Activated effector memory CD4-positive, alpha-beta T cell treated with anti-CD3 and anti-CD28 coated beads, Interleukin-2, amount 50 U/mL, for 16 hours (primary cell): ENCODE data around the gene APC2.
"Not testable (repeated sequence)": the region's sequence is repeated elsewhere in the genome, so short reads cannot be mapped to it uniquely, and the experiment has no call there.

Experiments used
- DNase-seq: peaks from one replicate; pipeline ENCODE4 v3.0.0-alpha.2; 2020

The APC2 gene

GRCh38 chr19:1417145-1417544 is 32.8 kb upstream of the APC2 start:
- no peak for DNase-seq

GRCh38 chr19:1417681-1418495 is 32.0 kb upstream of the APC2 start:
- no peak for DNase-seq

- DNase-seq: no peak
Observed at GRCh38 chr19:1418496-1418775, 31.5 kb upstream of the APC2 start.

GRCh38 chr19:1418951-1419738 is 30.8 kb upstream of the APC2 start:
- no peak for DNase-seq

DNA sequence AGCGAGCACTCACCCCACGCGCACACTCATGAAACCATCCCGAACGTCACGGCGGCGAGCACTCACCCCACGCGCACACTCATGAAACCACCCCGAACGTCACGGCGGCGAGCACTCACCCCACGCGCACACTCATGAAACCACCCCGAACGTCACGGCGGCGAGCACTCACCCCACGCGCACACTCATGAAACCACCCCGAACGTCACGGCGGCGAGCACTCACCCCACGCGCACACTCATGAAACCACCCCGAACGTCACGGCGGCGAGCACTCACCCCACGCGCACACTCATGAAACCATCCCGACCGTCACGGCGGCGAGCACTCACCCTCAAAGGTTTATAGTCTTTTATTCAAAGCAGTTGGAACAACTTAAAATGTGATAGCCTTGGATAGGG is 29.8 kb upstream of the APC2 start:
- not testable (repeated sequence) for DNase-seq

- no peak for DNase-seq
Observed at GRCh38 chr19:1420590-1420989, 29.3 kb upstream of the APC2 start.

GRCh38 chr19:1421218-1421957 is 28.5 kb upstream of the APC2 start:
- no peak for DNase-seq

DNA sequence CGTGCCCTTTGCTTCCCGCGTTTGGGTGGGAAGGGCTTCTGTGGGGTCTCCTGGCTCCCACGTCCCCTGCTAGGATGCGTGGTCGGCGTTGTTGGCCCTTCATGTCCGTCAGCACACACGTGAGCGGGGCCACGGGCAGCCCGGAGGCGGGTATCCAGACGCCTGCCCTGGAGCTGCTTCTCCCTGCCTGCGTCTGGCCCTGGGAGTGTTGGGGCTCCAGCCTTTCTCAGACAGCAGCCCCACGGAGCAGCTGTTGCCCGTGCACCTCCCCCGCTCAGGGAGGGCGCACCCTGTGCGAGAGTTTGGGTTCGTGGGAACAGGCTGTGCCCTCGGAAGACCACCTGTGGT is 28.0 kb upstream of the APC2 start:
- no peak for DNase-seq

DNA sequence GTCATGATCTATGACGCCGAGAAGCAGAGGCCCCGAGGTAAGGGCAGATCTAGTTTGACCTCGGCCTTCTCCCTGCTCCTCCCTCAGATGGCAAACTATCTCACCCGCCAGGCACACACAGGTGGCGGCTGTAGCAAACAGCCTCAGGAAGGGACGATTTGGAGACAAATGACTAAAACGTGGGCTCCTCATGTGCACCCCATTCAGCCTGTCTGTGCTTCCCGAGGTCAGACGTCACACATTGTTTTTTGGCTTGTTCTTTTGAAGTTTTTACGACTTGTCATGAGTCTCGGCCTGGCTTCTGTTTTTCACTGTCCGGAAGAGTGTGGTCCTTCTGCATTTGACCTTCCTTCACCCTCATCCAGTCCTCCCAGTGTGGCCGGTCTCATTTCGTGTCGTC is 27.6 kb upstream of the APC2 start:
- DNase-seq: no peak

- no peak for DNase-seq
Observed at GRCh38 chr19:1422943-1423342, 27.0 kb upstream of the APC2 start.

- no peak for DNase-seq
Observed at GRCh38 chr19:1423436-1424191, 26.3 kb upstream of the APC2 start.

DNA sequence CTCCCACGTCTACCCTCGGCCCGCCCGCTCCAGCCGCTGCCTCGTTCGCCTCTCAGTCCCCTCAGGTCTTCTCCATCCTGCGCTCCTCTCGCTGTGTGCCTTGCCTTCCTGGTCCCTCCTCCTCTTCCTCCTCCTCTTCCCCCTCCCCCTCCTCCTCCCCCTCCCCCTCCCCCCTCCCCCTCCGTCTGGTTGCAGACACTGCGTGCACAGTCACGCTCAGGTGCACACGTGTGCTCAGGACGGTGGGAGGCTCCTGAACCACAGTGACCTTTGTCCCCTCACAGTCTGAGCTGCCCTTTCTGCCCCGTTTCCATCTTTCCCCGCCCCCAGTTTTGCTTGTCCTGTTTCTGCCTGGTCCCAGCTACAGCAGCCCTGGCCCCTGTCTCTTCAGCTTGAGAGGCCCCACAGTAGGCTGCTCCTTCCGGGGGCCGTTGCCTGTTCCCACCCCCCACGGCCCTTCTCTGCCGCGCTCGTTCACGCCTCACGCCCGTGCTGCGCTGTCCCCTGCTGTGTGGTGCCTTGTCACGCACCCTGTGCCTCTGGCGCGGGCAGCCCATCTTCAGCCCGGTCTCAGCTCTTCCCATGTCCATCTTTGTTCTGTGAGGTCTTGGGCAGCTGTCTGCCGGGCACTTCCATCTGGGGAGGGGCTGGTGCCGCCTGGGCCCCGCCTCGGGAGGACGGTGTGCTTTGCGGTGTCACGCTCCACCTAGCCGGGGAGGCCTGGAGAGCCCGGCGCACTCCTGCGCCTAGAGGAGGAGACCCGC is 25.5 kb upstream of the APC2 start:
- DNase-seq: no peak

GRCh38 chr19:1425102-1425837 is 24.7 kb upstream of the APC2 start:
- no peak for DNase-seq

- DNase-seq: no peak
Observed at GRCh38 chr19:1425902-1426301, 24.0 kb upstream of the APC2 start.

- no peak for DNase-seq
Observed at GRCh38 chr19:1426736-1427135, 23.2 kb upstream of the APC2 start.

DNA sequence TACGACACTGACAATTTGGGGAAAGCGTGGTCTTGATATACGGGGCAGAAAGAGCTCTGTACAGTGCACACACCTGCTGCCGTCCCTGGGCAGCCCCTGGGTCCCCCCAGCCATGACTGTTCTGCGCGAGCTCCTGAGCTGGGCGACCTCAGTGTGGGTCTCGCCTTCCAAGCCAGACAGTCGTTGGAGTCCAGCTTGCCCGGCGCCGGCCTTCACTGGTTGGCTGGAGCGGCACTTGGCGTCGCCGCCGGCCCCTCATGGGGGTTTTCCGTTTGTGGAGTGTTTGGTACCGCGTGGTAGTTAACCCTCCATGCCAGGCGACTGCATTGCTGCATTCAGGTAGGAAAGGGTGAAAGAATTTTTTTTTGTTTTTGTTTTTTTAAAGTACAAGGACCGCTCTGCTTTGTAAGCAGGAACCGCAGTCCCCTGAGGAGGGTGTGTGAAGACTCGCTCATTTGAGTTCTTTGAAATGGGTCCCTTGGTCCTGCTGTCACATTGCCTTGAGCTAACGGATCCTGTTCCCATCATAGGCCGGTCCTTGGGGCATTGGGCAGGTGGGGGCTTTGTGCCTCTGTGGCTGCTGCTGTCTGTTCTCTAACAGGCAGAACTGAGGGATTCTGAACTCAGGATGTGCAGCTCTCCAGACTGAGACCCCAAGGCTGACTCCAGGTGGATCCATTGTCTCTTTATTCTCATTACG is 22.6 kb upstream of the APC2 start:
- DNase-seq: no peak

DNA sequence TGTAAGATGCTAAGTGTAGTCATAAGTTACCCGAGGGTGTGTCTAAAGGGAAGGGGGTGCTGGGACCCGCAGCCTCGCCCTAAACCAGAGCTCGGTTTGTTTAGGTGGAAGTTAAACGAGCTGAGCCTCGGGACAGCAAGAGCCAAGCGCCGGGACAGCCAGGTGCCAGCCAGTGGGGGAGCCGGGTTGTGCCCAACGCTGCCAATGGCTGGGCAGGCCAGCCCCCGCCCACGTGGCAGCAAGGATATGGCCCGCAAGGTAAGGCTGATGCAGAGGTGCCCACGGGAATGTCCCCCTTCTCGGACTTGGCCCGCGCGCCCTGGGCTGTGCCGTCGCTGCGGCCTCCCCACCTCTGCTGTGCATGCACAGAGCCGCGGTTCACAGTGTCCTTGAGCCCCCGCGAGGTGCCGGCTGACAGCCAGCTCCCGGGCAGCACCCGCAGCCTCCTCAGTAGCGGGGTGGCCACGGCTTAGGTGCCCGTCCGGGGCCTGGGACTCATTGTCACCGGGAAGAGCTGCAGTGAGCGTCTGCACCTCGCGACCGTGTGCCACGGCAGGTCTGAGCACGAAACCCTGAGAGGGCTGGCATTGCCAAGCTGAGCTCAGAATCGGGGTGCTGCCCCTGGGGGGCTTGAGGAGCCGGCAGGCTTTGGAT is 21.1 kb upstream of the APC2 start:
- DNase-seq: no peak

GRCh38 chr19:1429750-1430149 is 20.2 kb upstream of the APC2 start:
- DNase-seq: no peak

GRCh38 chr19:1430246-1430645 is 19.7 kb upstream of the APC2 start:
- no peak for DNase-seq

- DNase-seq: no peak
Observed at GRCh38 chr19:1431759-1432506, 18.0 kb upstream of the APC2 start.
